Activated T-helper 2 cell treated with anti-CD3 and anti-CD28 coated beads, Interferon-gamma antibody, Interleukin-2, Interleukin-4, amounts not matched to agents 10 μg/mL and 5 μg/mL and 100 μg/mL, durations not matched to agents 14 hours and 24 hours and 36 hours (primary cell): ENCODE results near the gene MMP24OS. TPM values are rescaled to one million over a fixed set of nuclear protein-coding genes. Genes with fewer than 3 reads are reported as not detected.

ENCODE experiments used
- DNase-seq: peaks from one replicate; pipeline ENCODE4 v3.0.0; 2021; ENCODE audit warnings: low spot score
- H3K27ac Mint-ChIP-seq: one replicate; pipeline ENCODE4 v1.8.0; 2021; ENCODE audit warnings: mixed read lengths
- H3K27me3 Mint-ChIP-seq: one replicate; pipeline ENCODE4 v1.8.0; 2021; ENCODE audit warnings: low read depth, mixed read lengths
- H3K36me3 Mint-ChIP-seq: one replicate; pipeline ENCODE4 v1.8.0; 2021; ENCODE audit warnings: low read depth, mixed read lengths
- H3K4me1 Mint-ChIP-seq: one replicate; pipeline ENCODE4 v1.8.0; 2021; ENCODE audit warnings: low read depth, mixed read lengths
- H3K4me3 Mint-ChIP-seq: one replicate; pipeline ENCODE4 v1.8.0; 2021; ENCODE audit warnings: low read depth, mild to moderate bottlenecking, moderate library complexity, mixed read lengths
- H3K9me3 Mint-ChIP-seq: one replicate; pipeline ENCODE4 v1.8.0; 2021; ENCODE audit warnings: mixed read lengths
- intact Hi-C: fragments of 100-400 bp; cut with micrococcal nuclease; formaldehyde crosslinking; loops from one replicate; pipeline ENCODE4 v1.15.1; 2023
- total RNA-seq: library from RNA; stranded (reverse); gene quantifications from 2 replicates; pipeline ENCODE4 v1.2.3, GENCODE V29; 2022

The MMP24OS gene
- total RNA-seq, 1 donor from 2014 or later: 31.4 TPM

GRCh38 chr20:35302421-35303335 is 24.8 kb upstream of the MMP24OS start:
- H3K9me3 Mint-ChIP-seq: no peaks in the 10 kb centered on the region
- H3K27me3 Mint-ChIP-seq: no peaks in the 10 kb centered on the region
- intact Hi-C loops: loop anchor here (1.0 kb wide), 1 partner anchor 27 kb away; no protein-coding TSS in a partner anchor
- no peak for DNase-seq
- peaks cover 3% of the 10 kb centered on the region for H3K36me3 Mint-ChIP-seq
- H3K4me3 Mint-ChIP-seq: no peak overlapping the region
- H3K27ac Mint-ChIP-seq: no peak overlapping the region
- peaks cover 29% of the 10 kb centered on the region for H3K4me1 Mint-ChIP-seq

GRCh38 chr20:35301426-35301825 is 23.5 kb upstream of the MMP24OS start:
- no peak for DNase-seq
- peaks cover 24% of the 10 kb centered on the region for H3K4me1 Mint-ChIP-seq
- H3K36me3 Mint-ChIP-seq: peaks cover 1% of the 10 kb centered on the region
- no peak overlapping the region for H3K4me3 Mint-ChIP-seq
- no peaks in the 10 kb centered on the region for H3K27me3 Mint-ChIP-seq
- intact Hi-C loops: no loop called here
- no peak overlapping the region for H3K27ac Mint-ChIP-seq
- H3K9me3 Mint-ChIP-seq: no peaks in the 10 kb centered on the region

- intact Hi-C loops: no loop called here
- DNase-seq: no peak
- H3K27ac Mint-ChIP-seq: no peak overlapping the region
- no peaks in the 10 kb centered on the region for H3K27me3 Mint-ChIP-seq
- H3K4me1 Mint-ChIP-seq: peaks cover 18% of the 10 kb centered on the region
- H3K4me3 Mint-ChIP-seq: no peak overlapping the region
- H3K36me3 Mint-ChIP-seq: no peaks in the 10 kb centered on the region
- H3K9me3 Mint-ChIP-seq: no peaks in the 10 kb centered on the region
These were observed 22.7 kb upstream of the MMP24OS start for GRCh38 chr20:35300469-35301262.

- DNase-seq: no peak
- intact Hi-C loops: no loop called here
These were observed 21.9 kb upstream of the MMP24OS start for GRCh38 chr20:35299780-35300179.

DNA sequence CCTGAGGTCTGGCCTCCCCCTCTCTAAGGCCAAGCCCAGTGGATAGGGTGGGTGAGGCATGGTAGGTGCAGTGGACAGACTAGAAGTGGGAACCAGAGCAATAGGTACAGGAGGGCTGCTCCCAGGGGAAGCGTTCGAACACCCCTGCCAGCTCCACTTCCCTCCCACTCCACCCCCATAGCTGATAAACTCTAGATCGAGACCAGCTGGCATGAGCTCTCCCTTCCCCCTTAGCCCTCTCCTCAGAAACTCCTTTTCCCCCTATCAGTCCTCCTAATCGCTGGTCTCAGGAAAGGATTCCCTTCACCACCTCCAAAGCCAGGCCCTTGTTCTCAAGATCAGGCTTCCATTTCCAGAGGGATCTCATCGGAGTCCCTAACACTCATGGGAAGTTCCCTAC is 20.3 kb upstream of the MMP24OS start:
- Mint-ChIP-seq H3K27ac (no peak overlapping the region), H3K4me3 (no peak overlapping the region), H3K27me3 (no peaks in the 10 kb centered on the region), H3K36me3 (no peaks in the 10 kb centered on the region), H3K9me3 (no peaks in the 10 kb centered on the region), H3K4me1 (peaks cover under 1% of the 10 kb centered on the region)
- no peak for DNase-seq
- intact Hi-C loops: no loop called here

More at GRCh38 chr20:35299780-35300179, 21.9 kb upstream of the MMP24OS start:
- Mint-ChIP-seq H3K4me3 (no peak overlapping the region), H3K9me3 (no peaks in the 10 kb centered on the region), H3K4me1 (peaks cover 10% of the 10 kb centered on the region), H3K36me3 (no peaks in the 10 kb centered on the region), H3K27ac (no peak overlapping the region), H3K27me3 (no peaks in the 10 kb centered on the region)

DNA sequence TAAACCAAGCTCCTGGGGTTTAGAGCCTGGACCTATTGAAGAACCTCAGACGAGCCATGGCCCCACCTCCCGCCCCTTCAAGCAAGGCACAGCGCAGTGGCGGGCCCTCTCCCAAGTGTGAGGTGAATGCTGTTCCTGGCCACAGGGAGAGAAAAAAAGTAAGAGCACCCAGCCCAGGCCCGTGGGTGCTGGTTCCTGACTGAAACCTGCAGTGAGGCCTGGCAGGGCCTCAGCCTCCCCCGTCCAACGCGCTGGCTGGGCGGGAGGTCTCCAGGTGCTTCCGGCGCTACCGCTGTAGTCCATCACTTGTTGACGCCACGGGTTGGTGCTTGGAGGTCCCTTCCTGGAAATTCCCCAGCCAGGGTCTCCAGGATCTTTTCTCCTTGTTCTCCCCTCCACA is 19.8 kb upstream of the MMP24OS start:
- Mint-ChIP-seq H3K4me1 (no peaks in the 10 kb centered on the region), H3K9me3 (no peaks in the 10 kb centered on the region), H3K4me3 (no peak overlapping the region), H3K36me3 (no peaks in the 10 kb centered on the region), H3K27ac (no peak overlapping the region), H3K27me3 (no peaks in the 10 kb centered on the region)
- intact Hi-C loops: no loop called here
- DNase-seq: no peak

DNA sequence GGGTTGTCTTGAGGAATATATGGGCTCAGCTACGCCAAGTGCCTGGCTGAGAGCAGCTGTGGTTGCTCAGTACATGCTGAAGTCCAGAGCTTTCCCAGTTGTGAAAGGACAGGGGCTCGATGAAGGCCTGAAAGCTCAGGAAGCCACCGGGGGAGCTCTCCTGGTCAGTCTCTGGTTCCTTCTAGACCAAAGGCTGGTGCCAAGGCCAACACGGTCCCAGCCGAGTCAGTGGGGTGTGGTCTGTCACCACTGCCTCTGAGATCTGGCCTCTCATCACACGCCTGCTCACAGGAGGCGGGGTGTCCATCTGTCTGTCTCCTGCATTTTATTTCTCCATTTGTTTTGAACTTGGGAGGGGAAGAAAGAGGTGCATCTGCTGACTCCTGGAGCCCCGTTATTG is 19.2 kb upstream of the MMP24OS start:
- no peaks in the 10 kb centered on the region for H3K36me3 Mint-ChIP-seq
- H3K4me3 Mint-ChIP-seq: no peak overlapping the region
- no peaks in the 10 kb centered on the region for H3K4me1 Mint-ChIP-seq
- DNase-seq: no peak
- H3K27me3 Mint-ChIP-seq: no peaks in the 10 kb centered on the region
- intact Hi-C loops: no loop called here
- H3K27ac Mint-ChIP-seq: no peak overlapping the region
- H3K9me3 Mint-ChIP-seq: no peaks in the 10 kb centered on the region

DNA sequence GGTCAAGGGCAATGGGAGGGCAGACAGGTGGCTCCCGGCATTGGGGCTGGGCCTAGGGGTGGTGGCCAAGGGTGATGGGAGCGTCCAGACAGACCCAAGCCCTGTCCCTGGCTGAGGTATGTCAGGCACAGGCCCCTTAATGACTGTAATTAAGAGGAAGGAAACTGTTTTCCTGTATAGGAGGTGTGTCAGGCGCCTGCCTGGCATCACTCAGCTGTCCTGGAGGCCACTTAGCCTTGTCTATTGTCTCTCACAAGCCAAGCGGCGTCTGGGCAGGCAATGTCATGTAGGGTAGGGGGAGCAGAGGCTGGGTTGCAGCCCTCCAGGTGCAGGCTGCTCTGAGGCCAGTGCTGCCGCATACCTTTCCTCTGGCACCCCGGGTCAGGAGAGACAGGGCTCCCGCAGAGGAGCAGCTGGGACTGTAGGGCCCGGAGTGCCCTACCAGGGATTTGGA is 18.2 kb upstream of the MMP24OS start:
- H3K27me3 Mint-ChIP-seq: no peaks in the 10 kb centered on the region

DNA sequence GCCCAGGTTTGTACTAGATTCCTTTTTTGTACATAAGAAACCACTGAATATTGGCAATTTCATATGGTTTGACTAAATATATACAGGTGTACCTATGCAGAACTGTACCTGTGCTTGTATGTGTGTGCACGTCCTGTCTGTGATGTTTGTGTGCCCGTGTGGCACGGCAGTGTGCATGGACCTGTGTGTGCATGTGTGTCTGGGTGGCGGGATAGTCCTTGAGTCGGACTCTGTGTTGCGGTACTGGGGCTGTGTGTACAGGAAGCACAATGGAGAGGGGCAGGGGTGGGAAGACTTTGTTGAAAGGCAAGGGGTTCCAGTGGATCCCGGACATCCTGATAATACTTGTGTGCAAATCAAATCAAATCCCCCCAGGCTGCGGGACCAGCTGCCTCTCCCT is 17.8 kb upstream of the MMP24OS start:
- no peaks in the 10 kb centered on the region for H3K36me3 Mint-ChIP-seq
- H3K27me3 Mint-ChIP-seq: no peaks in the 10 kb centered on the region
- H3K4me1 Mint-ChIP-seq: no peaks in the 10 kb centered on the region
- no peaks in the 10 kb centered on the region for H3K9me3 Mint-ChIP-seq
- no peak overlapping the region for H3K27ac Mint-ChIP-seq
- intact Hi-C loops: no loop called here
- no peak overlapping the region for H3K4me3 Mint-ChIP-seq
- no peak for DNase-seq

More for the DNA sequence above, 18.2 kb upstream of the MMP24OS start:
- Mint-ChIP-seq H3K4me3 (no peak overlapping the region), H3K4me1 (no peaks in the 10 kb centered on the region), H3K36me3 (no peaks in the 10 kb centered on the region), H3K27ac (no peak overlapping the region), H3K9me3 (no peaks in the 10 kb centered on the region)
- intact Hi-C loops: no loop called here
- DNase-seq: no peak

- no peak for DNase-seq
- H3K4me1 Mint-ChIP-seq: no peaks in the 10 kb centered on the region
- no peaks in the 10 kb centered on the region for H3K27me3 Mint-ChIP-seq
- no peaks in the 10 kb centered on the region for H3K36me3 Mint-ChIP-seq
- no peak overlapping the region for H3K27ac Mint-ChIP-seq
- intact Hi-C loops: no loop called here
- H3K9me3 Mint-ChIP-seq: no peaks in the 10 kb centered on the region
- H3K4me3 Mint-ChIP-seq: no peak overlapping the region
These were observed 17.1 kb upstream of the MMP24OS start for GRCh38 chr20:35295058-35295457.

DNA sequence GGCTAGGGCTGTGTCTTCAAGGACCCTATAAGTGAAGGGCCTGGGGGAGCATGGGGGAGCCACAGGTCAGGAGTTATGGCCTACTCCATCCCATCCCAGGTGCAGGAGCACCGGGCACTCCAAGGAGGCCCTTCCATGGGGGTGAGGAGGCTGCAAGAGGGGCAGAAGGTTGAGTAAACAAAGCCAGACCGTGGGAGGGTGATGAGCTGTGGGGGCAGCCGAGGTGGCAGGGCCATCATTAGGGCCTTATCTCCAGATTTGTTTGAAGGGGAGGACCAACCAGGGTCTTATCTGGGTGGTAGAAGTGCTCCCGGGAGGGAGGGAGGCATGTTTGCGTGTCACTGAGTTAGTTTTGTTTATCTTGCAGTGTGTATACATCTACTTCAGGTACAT is 16.4 kb upstream of the MMP24OS start:
- Mint-ChIP-seq H3K27me3 (no peaks in the 10 kb centered on the region), H3K9me3 (no peaks in the 10 kb centered on the region), H3K4me1 (no peaks in the 10 kb centered on the region), H3K27ac (no peak overlapping the region), H3K4me3 (no peak overlapping the region), H3K36me3 (no peaks in the 10 kb centered on the region)
- DNase-seq: no peak
- intact Hi-C loops: no loop called here

GRCh38 chr20:35293303-35294292 is 15.7 kb upstream of the MMP24OS start:
- Mint-ChIP-seq H3K27me3 (no peaks in the 10 kb centered on the region), H3K4me3 (no peak overlapping the region), H3K9me3 (no peaks in the 10 kb centered on the region), H3K36me3 (no peaks in the 10 kb centered on the region), H3K27ac (no peak overlapping the region), H3K4me1 (no peaks in the 10 kb centered on the region)
- intact Hi-C loops: no loop called here
- DNase-seq: no peak
